Measurements from ENCODE around the gene TRABD2A.
A peak's percentile ranks its signal among the peaks of the same experiment; 100 is the strongest.
"Not testable (repeated sequence)": the region's sequence is repeated elsewhere in the genome, so short reads cannot be mapped to it uniquely, and the experiment has no call there.

The TRABD2A gene, protein sequence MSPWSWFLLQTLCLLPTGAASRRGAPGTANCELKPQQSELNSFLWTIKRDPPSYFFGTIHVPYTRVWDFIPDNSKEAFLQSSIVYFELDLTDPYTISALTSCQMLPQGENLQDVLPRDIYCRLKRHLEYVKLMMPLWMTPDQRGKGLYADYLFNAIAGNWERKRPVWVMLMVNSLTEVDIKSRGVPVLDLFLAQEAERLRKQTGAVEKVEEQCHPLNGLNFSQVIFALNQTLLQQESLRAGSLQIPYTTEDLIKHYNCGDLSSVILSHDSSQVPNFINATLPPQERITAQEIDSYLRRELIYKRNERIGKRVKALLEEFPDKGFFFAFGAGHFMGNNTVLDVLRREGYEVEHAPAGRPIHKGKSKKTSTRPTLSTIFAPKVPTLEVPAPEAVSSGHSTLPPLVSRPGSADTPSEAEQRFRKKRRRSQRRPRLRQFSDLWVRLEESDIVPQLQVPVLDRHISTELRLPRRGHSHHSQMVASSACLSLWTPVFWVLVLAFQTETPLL

DNA sequence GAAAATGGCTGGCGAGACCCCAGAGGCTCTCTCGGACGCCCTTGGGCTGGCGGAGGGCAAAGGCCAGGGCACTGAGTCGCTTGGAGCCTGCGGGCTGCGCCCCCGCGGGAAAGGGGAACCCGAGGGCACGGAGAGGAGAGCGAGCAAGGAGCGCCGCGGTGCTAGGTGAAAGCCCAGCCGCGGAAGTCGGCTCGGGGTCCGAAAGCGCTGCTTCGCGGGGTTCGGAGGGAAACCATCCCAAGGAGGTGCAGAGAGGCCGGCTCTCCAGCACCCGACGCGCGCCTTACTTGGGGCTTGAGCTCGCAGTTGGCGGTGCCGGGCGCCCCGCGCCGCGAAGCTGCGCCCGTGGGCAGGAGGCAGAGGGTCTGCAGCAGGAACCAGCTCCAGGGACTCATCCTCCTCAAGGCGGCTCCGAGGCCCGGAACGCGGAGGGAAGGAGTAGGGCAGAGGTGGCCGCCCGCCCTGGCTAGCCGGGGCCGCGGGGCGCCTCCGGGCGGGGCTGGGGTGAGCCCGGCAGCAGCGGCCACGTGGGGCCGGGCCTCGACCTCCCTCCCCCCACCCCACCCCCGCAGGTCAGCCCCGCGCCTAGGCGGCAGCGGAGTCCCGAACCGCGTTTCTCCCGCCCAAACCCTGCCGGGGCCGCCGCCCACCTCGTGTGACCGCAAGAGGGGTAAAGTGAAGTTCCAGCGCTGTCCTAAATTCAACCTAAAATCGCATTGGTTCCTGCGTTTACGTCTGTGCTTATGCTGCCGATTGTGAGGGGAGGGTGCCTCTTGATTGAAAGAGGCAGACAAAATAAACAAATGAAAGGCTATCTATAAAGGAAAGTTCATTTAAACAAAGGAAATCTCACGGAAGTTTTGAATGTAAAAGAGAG is at the start of gene TRABD2A:
TSS of gene TRABD2A (minus strand) at position 440 of the 877 bp plus-strand sequence. CDS start at position 395, 45 bp downstream.
- peak in 2 of 4 experiments; percentile 42 to 66 for DNase-seq (ENCODE audit: low read depth in 4 of 4, low spot score in 1 of 4)

- DNase-seq (ENCODE audit: low read depth in 4 of 4, low spot score in 1 of 4), result no peak
Observed at GRCh38 chr2:84927275-84927627, 46.4 kb upstream of the TRABD2A start.

GRCh38 chr2:84925724-84926376 is 45.0 kb upstream of the TRABD2A start:
- DNase-seq (ENCODE audit: low read depth in 4 of 4, low spot score in 1 of 4), result peak; percentile 99 to 100 (median 99)

- no peak for DNase-seq (ENCODE audit: low read depth in 4 of 4, low spot score in 1 of 4)
Observed at GRCh38 chr2:84925336-84925723, 44.4 kb upstream of the TRABD2A start.

DNA sequence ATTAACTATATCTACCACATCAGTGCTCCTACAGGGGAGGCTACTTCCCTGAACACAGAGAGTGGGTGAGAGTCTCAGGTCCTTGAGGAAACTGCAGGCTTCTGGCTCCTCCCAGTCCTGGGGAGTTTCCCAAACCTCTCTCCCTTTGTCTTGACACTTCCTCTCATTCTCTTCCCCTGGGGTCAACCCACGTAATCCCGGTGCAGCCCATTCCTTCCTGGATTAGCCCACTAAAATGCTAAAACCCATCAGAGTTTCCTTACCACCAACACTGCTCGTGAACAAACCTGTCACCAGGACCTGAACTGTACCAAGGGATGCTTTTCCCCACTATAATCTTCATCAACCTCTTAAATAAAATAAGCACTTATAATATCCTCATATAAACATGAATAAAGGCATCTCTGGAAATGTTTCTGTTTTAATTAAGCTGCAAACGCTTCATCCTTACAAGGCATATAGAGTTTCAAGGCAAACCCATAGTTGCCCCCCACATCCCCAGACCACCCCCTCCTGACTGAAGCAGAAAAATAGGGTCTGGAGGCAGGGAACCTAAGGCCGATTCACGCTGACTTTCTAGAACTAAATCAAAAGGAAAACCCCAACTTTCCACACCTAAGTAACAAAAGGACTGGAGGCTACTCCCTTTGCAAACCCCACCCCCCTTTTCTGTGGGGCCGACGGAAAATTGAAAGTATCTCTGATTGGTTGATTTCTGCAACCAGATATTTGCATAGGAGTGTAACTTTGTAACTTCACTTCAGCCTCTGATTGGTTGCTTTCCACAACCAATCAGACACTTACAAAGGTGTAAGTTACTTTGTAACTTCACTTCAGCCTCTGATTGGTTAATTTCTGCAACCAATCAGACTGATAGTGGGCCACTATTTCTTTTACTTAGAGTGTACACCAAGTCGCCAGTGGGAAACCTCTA is 43.6 kb upstream of the TRABD2A start:
- no peak for DNase-seq (ENCODE audit: low read depth in 4 of 4, low spot score in 1 of 4)

GRCh38 chr2:84923009-84923408 is 42.1 kb upstream of the TRABD2A start:
- no peak for DNase-seq (ENCODE audit: low read depth in 4 of 4, low spot score in 1 of 4)

DNA sequence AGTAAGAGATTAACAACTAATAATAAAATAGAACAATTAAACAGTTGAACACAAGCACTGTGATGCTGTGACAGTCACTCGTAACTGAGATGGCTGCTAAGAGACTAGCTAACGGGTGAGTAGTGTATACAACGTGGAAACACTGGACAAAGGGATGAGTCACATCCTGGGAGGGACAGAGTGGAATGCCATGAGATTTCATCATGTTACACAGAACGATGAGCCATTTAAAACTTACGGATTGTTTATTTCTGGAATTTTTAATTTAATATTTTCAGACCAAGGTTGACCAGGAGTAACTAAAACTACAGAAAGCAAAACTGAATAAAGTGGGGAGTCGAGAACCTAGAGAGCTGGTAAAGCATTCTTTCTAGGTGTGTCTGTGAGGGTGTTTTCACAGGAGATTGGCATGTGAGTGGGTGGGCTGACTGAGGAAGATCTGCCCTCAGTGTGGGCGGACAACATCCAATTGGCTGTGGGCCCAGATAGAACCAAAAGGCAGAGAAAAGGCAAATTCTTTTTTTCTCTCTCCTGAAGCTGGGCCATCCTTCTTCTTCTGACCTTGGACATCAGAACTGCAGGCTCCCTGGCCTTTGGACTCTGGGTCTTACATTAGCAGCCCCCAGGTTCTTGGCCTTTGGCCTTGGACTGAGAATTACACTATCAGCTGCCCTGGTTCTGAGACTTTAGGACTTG is 39.1 kb upstream of the TRABD2A start:
- DNase-seq (ENCODE audit: low read depth in 4 of 4, low spot score in 1 of 4), result peak in 1 of 4 experiments; percentile 53

- no peak for DNase-seq (ENCODE audit: low read depth in 4 of 4, low spot score in 1 of 4)
Observed at GRCh38 chr2:84918430-84918829, 37.5 kb upstream of the TRABD2A start.

GRCh38 chr2:84917821-84918220 is 36.9 kb upstream of the TRABD2A start:
- DNase-seq (ENCODE audit: low read depth in 4 of 4, low spot score in 1 of 4), result not testable (repeated sequence)

DNA sequence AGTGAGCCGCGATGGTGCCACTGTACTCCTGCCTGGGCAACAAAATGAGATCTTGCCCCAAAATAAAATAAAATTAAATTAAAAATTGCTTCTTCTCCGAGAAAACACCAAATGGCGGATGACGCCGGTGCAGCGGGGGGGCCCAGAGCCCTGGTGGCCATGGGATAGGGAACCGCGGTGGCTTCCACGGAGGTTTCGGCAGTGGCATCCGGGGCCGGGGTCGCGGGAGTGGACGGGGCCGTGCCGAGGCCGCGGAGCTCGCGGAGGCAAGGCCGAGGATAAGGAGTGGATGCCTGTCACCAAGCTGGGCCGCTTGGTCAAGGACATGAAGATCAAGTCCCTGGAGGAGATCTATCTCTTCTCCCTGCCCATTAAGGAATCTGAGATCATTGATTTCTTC is 34.8 kb upstream of the TRABD2A start:
- not testable (repeated sequence) for DNase-seq (ENCODE audit: low read depth in 4 of 4, low spot score in 1 of 4)

DNA sequence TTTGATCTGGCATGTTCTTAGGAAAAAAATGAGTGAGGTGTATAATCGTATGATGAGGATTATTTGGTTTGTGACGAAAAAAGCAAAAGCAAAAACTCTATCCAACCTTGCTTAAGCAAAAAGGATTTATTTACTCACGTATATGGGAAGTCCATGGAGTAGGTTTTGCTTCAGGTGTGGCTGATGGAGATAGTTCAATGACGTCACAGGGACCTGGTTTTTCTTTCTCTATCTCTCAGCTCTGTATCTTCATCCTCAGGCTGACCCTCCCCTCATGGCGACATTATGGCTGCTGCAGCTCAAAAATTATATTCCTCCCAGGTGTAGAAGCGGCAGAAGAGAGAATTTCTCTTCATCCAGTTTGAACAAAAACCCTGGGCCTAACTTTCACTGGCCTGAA is 33.5 kb upstream of the TRABD2A start:
- no peak for DNase-seq (ENCODE audit: low read depth in 4 of 4, low spot score in 1 of 4)

GRCh38 chr2:84912984-84913383 is 32.1 kb upstream of the TRABD2A start:
- no peak for DNase-seq (ENCODE audit: low read depth in 4 of 4, low spot score in 1 of 4)

- DNase-seq (ENCODE audit: low read depth in 4 of 4, low spot score in 1 of 4), result no peak
Observed at GRCh38 chr2:84911135-84911678, 30.3 kb upstream of the TRABD2A start.

- no peak for DNase-seq (ENCODE audit: low read depth in 4 of 4, low spot score in 1 of 4)
Observed at GRCh38 chr2:84908948-84909713, 28.2 kb upstream of the TRABD2A start.

DNA sequence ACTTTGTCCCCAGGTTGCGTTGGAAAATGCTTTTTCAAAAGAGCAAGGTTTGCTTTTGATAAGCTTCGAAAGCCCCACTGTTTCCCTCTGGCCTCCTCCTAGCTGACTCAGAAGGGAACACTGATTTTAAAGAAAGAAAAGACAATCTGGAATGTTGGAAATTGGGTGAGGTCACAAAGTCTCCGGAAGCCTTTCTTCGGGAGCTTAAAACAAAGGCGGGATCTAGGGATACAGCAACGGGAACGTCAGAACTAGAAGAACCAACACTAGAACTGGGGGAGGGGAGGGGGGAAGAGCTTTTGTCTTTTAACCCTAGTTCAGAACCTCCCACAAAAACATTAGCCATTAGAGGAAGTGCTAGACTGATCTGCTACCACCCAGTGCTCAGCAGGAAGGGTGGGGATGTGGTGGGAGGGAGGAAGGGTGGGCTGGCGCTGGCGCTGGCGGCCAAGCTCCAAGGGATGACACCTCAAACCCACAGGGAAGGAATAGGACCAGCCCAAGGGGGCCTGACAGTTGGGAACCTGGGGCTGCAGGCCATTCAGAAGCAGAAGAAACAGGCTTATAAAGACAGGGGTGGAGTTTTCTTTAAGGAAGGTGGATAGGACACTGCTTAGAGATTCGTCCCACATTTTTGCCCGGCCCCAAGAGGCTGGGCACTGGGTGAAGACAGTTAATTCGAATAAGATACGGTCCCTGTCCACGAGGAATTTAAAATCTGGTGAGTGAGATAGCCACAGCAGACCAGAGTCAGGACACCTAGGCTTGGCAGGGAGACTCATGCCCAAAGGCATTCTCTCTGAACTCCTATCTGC is 26.2 kb upstream of the TRABD2A start:
- DNase-seq (ENCODE audit: low read depth in 4 of 4, low spot score in 1 of 4), result no peak

GRCh38 chr2:84906108-84906899 is 25.4 kb upstream of the TRABD2A start:
- peak in 2 of 4 experiments; percentile 51 to 54 for DNase-seq (ENCODE audit: low read depth in 4 of 4, low spot score in 1 of 4)
